ENCODE data around the gene DAB1. TPM values are rescaled to one million over a fixed set of nuclear protein-coding genes. Genes with fewer than 3 reads are reported as not detected.

DAB1 gene
- total RNA-seq, 2 experiments from 2014 or later: 0.52 to 0.61 TPM

GRCh38 chr1:57101209-57101608 is 322.7 kb downstream of the DAB1 start:
- no peak for ATAC-seq (ENCODE audit: poor library complexity)
- Histone ChIP-seq H3K4me1 (ENCODE audit: insufficient read depth, low read length) (no peaks in the 10 kb centered on the region), H3K27me3 (ENCODE audit: control insufficient read depth in 1 of 2, insufficient read depth in 2 of 2, low read length in 2 of 2) (no peaks in the 10 kb centered on the region), H3K9me3 (ENCODE audit: control insufficient read depth in 1 of 2, insufficient read depth in 1 of 2, low read length in 2 of 2) (no peaks in the 10 kb centered on the region), H3K27ac (ENCODE audit: low read depth in 1 of 2, low read length in 2 of 2) (no peak overlapping the region), H3K36me3 (ENCODE audit: insufficient read depth, low read length) (no peaks in the 10 kb centered on the region), H3K4me3 (ENCODE audit: low read length) (no peak overlapping the region)
- ChIA-PET CTCF (no interaction called here), POLR2A (no interaction called here)
- DNase-seq: no peak
- intact Hi-C loops (cut with DNase I, micrococcal nuclease): no loop called here
- H3K27me3 Mint-ChIP-seq: no peaks in the 10 kb centered on the region
- no peak overlapping the region for H3K27ac Mint-ChIP-seq
- no peak overlapping the region for H3K4me3 Mint-ChIP-seq
- H3K36me3 Mint-ChIP-seq (ENCODE audit: low read depth): no peaks in the 10 kb centered on the region
- no peaks in the 10 kb centered on the region for H3K9me3 Mint-ChIP-seq
- H3K4me1 Mint-ChIP-seq (ENCODE audit: low read depth): no peaks in the 10 kb centered on the region
- no peak for TF ChIP-seq CTCF (IDR thresholded peaks at IDR 0.05)

- no peak overlapping the region for H3K27ac Mint-ChIP-seq
- no peak overlapping the region for H3K27ac ChIP-seq (ENCODE audit: low read depth in 1 of 2, low read length in 2 of 2)
- H3K9me3 Mint-ChIP-seq: no peaks in the 10 kb centered on the region
- H3K4me3 ChIP-seq (ENCODE audit: low read length): no peak overlapping the region
- no peak overlapping the region for H3K4me3 Mint-ChIP-seq
- no peaks in the 10 kb centered on the region for H3K27me3 Mint-ChIP-seq
- no peak for ATAC-seq (ENCODE audit: poor library complexity)
- TF ChIP-seq CTCF (IDR thresholded peaks at IDR 0.05): no peak
- no peaks in the 10 kb centered on the region for H3K36me3 ChIP-seq (ENCODE audit: insufficient read depth, low read length)
- H3K4me1 ChIP-seq (ENCODE audit: insufficient read depth, low read length): no peaks in the 10 kb centered on the region
- ChIA-PET POLR2A (no interaction called here), CTCF (no interaction called here)
- intact Hi-C loops (cut with DNase I, micrococcal nuclease): no loop called here
- no peaks in the 10 kb centered on the region for H3K36me3 Mint-ChIP-seq (ENCODE audit: low read depth)
- no peaks in the 10 kb centered on the region for H3K4me1 Mint-ChIP-seq (ENCODE audit: low read depth)
- H3K27me3 ChIP-seq (ENCODE audit: control insufficient read depth in 1 of 2, insufficient read depth in 2 of 2, low read length in 2 of 2): no peaks in the 10 kb centered on the region
- no peaks in the 10 kb centered on the region for H3K9me3 ChIP-seq (ENCODE audit: control insufficient read depth in 1 of 2, insufficient read depth in 1 of 2, low read length in 2 of 2)
- DNase-seq: no peak
Observed at GRCh38 chr1:57094749-57095148, 329.1 kb downstream of the DAB1 start.

- H3K36me3 ChIP-seq (ENCODE audit: insufficient read depth, low read length): no peaks in the 10 kb centered on the region
- intact Hi-C loops (cut with DNase I, micrococcal nuclease): no loop called here
- no peaks in the 10 kb centered on the region for H3K4me1 Mint-ChIP-seq (ENCODE audit: low read depth)
- H3K9me3 ChIP-seq (ENCODE audit: control insufficient read depth in 1 of 2, insufficient read depth in 1 of 2, low read length in 2 of 2): no peaks in the 10 kb centered on the region
- no peaks in the 10 kb centered on the region for H3K4me1 ChIP-seq (ENCODE audit: insufficient read depth, low read length)
- no peak overlapping the region for H3K4me3 Mint-ChIP-seq
- no peak for TF ChIP-seq CTCF (IDR thresholded peaks at IDR 0.05)
- CTCF ChIA-PET: no interaction called here
- H3K36me3 Mint-ChIP-seq (ENCODE audit: low read depth): no peaks in the 10 kb centered on the region
- DNase-seq (no peak), ATAC-seq (ENCODE audit: poor library complexity) (no peak)
- no peak overlapping the region for H3K27ac Mint-ChIP-seq
- H3K4me3 ChIP-seq (ENCODE audit: low read length): no peak overlapping the region
- H3K27me3 Mint-ChIP-seq: no peaks in the 10 kb centered on the region
- POLR2A ChIA-PET: no interaction called here
- H3K27ac ChIP-seq (ENCODE audit: low read depth in 1 of 2, low read length in 2 of 2): no peak overlapping the region
- H3K27me3 ChIP-seq (ENCODE audit: control insufficient read depth in 1 of 2, insufficient read depth in 2 of 2, low read length in 2 of 2): no peaks in the 10 kb centered on the region
- H3K9me3 Mint-ChIP-seq: no peaks in the 10 kb centered on the region
Observed at GRCh38 chr1:57093122-57093521, 330.7 kb downstream of the DAB1 start.

All from CD4-positive, alpha-beta T cell (primary cell).